ENCODE measurements around the gene ERMP1.
"Not testable (repeated sequence)": the region's sequence is repeated elsewhere in the genome, so short reads cannot be mapped to it uniquely, and the experiment has no call there.

The ERMP1 gene

GRCh38 chr9:5783420-5783819 lies 49.5 kb downstream of the ERMP1 start:
- DNase-seq (ENCODE audit: low read depth) = not testable (repeated sequence)

- not testable (repeated sequence) for DNase-seq (ENCODE audit: low read depth)
These were observed 53.2 kb downstream of the ERMP1 start for GRCh38 chr9:5779705-5780218.

- DNase-seq (ENCODE audit: low read depth) = no peak
These were observed 54.1 kb downstream of the ERMP1 start for GRCh38 chr9:5778805-5779204.

GRCh38 chr9:5773324-5773999 lies 59.5 kb downstream of the ERMP1 start:
- DNase-seq (ENCODE audit: low read depth) = peak; percentile 22

GRCh38 chr9:5767968-5768932 lies 64.7 kb downstream of the ERMP1 start:
- DNase-seq (ENCODE audit: low read depth) = no peak

GRCh38 chr9:5764130-5764868 lies 68.6 kb downstream of the ERMP1 start:
- no peak for DNase-seq (ENCODE audit: low read depth)

GRCh38 chr9:5762421-5762820 lies 70.5 kb downstream of the ERMP1 start:
- DNase-seq (ENCODE audit: low read depth) = no peak

GRCh38 chr9:5760338-5760737 lies 72.6 kb downstream of the ERMP1 start:
- no peak for DNase-seq (ENCODE audit: low read depth)

GRCh38 chr9:5756633-5757032 lies 76.3 kb downstream of the ERMP1 start:
- DNase-seq (ENCODE audit: low read depth) = no peak

GRCh38 chr9:5750569-5750968 lies 82.3 kb downstream of the ERMP1 start:
- DNase-seq (ENCODE audit: low read depth) = no peak

GRCh38 chr9:5749306-5749705 lies 83.6 kb downstream of the ERMP1 start:
- DNase-seq (ENCODE audit: low read depth) = no peak

- no peak for DNase-seq (ENCODE audit: low read depth)
These were observed 84.5 kb downstream of the ERMP1 start for GRCh38 chr9:5748438-5748837.

GRCh38 chr9:5743109-5743508 lies 89.8 kb downstream of the ERMP1 start:
- no peak for DNase-seq (ENCODE audit: low read depth)

- DNase-seq (ENCODE audit: low read depth) = no peak
These were observed 96.2 kb downstream of the ERMP1 start for GRCh38 chr9:5736563-5737346.

- no peak for DNase-seq (ENCODE audit: low read depth)
These were observed 97.8 kb downstream of the ERMP1 start for GRCh38 chr9:5735072-5735471.

All from GM04504 (cell line).